ENCODE measurements around the gene MAPRE2. TPM values are rescaled to one million over a fixed set of nuclear protein-coding genes. Genes with fewer than 3 reads are reported as not detected.

MAPRE2 gene
- total RNA-seq, 1 donor from 2014 or later, result 35.4 TPM

DNA sequence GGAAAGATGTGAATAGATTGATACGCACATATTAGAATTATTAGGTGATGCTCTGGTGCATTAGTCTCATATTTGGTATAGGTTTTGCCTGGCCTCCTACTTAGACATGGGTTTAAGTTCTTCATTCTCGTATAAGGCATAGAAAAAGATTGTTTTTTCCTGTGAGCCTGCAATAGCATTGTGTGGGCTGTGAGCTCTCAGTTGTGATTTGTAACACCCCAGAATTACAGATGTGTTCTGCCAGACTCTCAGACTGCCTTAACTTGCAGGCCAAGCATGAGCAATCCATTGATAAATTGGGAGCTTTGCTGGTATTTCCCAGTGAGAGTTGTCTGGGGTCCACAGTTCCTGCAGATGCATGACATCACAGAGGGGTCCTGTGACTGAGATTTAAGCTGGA lies 95.7 kb downstream of the MAPRE2 start:
- Histone ChIP-seq H3K27me3 (no peaks in the 10 kb centered on the region), H3K36me3 (peaks cover 56% of the 10 kb centered on the region), H3K4me3 (no peak overlapping the region), H3K4me1 (no peaks in the 10 kb centered on the region), H3K9me3 (no peaks in the 10 kb centered on the region), H3K27ac (no peak overlapping the region)
- intact Hi-C loops (cut with DNase I), result no loop called here
- ATAC-seq (no peak), DNase-seq (no peak)
- TF ChIP-seq, protein P1, sequence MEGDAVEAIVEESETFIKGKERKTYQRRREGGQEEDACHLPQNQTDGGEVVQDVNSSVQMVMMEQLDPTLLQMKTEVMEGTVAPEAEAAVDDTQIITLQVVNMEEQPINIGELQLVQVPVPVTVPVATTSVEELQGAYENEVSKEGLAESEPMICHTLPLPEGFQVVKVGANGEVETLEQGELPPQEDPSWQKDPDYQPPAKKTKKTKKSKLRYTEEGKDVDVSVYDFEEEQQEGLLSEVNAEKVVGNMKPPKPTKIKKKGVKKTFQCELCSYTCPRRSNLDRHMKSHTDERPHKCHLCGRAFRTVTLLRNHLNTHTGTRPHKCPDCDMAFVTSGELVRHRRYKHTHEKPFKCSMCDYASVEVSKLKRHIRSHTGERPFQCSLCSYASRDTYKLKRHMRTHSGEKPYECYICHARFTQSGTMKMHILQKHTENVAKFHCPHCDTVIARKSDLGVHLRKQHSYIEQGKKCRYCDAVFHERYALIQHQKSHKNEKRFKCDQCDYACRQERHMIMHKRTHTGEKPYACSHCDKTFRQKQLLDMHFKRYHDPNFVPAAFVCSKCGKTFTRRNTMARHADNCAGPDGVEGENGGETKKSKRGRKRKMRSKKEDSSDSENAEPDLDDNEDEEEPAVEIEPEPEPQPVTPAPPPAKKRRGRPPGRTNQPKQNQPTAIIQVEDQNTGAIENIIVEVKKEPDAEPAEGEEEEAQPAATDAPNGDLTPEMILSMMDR (IDR thresholded peaks at IDR 0.05), result no peak

DNA sequence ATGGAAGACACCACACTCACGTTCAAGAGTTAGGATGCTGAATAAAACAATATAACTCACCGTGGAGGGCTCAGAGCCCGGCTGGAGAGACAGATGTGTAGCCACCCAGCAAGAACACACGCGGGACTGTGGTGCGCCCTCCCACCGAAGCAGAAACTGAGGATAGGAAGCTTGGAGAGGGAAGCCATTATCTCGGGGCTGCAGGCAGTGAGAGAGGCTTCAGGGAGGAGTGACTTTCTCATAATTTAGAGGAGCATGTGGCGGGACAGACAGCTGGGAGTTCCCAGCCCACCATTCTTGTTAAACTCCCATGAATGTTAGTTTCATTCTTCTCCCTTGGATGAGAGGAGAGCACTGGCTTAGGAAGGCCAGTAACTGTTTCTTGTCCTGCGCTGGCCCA lies 96.4 kb downstream of the MAPRE2 start:
- TF ChIP-seq, protein P1 (IDR thresholded peaks at IDR 0.05), result no peak
- intact Hi-C loops (cut with DNase I), result no loop called here
- H3K4me1 ChIP-seq, result no peaks in the 10 kb centered on the region
- no peak overlapping the region for H3K4me3 ChIP-seq
- ATAC-seq, result no peak
- DNase-seq, result no peak
- no peaks in the 10 kb centered on the region for H3K9me3 ChIP-seq
- H3K27me3 ChIP-seq, result no peaks in the 10 kb centered on the region
- H3K36me3 ChIP-seq, result peaks cover 48% of the 10 kb centered on the region
- no peak overlapping the region for H3K27ac ChIP-seq

DNA sequence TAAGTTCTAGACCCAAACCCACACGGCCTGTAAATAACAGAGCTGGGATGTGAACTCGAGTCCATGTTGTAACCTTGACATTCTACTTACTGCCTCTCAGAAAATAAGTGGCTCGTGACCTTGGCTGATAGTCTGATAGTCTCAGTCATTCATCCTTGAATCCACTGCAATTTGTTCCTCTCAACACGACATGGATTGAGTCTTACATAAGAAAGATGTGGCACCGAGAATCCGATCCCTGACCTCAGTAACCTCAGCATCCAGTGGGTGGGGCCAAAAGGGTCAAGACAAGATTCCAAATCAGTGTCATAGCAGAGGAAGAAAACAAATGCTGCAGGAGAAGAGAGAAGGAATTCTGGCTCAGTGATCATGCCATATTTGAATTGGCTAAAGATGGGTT lies 97.6 kb downstream of the MAPRE2 start:
- Histone ChIP-seq H3K27ac (no peak overlapping the region), H3K9me3 (no peaks in the 10 kb centered on the region), H3K36me3 (peaks cover 40% of the 10 kb centered on the region), H3K4me3 (no peak overlapping the region), H3K4me1 (no peaks in the 10 kb centered on the region), H3K27me3 (no peaks in the 10 kb centered on the region)
- ATAC-seq (no peak), DNase-seq (no peak)
- intact Hi-C loops (cut with DNase I), result no loop called here
- TF ChIP-seq, protein P1 (IDR thresholded peaks at IDR 0.05), result no peak

DNA sequence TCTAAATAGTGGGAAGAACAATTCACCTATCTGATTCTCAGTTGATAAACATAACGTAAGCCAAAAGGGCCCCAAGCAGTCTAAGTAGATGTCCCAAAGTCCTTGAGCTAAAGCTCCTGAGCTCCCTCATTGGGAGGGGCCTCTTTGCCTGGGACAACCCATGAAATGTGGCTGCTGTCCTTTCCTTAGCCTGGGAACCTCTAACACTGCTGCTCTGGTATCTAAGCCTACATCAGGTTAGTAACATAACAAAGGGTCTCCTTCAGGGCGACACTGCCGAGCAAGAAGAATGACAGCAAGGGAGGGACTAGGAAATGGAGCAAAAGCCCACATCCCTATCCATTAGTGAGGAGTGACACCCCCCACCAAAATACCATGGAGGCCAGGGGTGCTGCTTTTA lies 98.3 kb downstream of the MAPRE2 start:
- Histone ChIP-seq H3K9me3 (no peaks in the 10 kb centered on the region), H3K36me3 (peaks cover 33% of the 10 kb centered on the region), H3K4me1 (no peaks in the 10 kb centered on the region), H3K27ac (no peak overlapping the region), H3K27me3 (no peaks in the 10 kb centered on the region), H3K4me3 (no peak overlapping the region)
- intact Hi-C loops (cut with DNase I), result no loop called here
- TF ChIP-seq, protein P1 (IDR thresholded peaks at IDR 0.05), result no peak
- ATAC-seq, result no peak
- DNase-seq, result no peak

DNA sequence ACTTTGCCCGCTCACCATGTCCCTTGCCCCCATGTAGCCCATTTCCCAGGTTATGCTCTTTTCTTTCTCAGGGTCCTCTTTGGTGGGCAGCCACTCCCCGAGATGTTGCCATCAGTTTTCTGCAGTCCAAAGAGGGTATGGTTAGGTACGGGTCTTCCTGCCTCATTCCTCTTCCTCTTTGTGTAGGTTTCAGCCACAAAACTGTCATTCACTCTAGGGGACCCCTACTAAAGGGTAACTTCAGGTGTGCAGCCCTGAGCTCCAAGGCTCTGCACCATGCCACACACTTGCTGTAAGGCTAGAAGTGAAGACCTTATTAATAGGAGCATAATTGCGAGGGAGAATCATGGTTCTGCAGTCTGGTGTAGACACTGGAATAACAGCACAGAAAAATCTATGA lies 99.9 kb downstream of the MAPRE2 start:
- no peaks in the 10 kb centered on the region for H3K4me1 ChIP-seq
- TF ChIP-seq, protein P1 (IDR thresholded peaks at IDR 0.05), result no peak
- intact Hi-C loops (cut with DNase I), result loop anchor here (5.0 kb wide), 1 partner anchor 134 kb away; no protein-coding TSS in a partner anchor
- peaks cover 24% of the 10 kb centered on the region for H3K36me3 ChIP-seq
- no peak overlapping the region for H3K4me3 ChIP-seq
- no peak overlapping the region for H3K27ac ChIP-seq
- DNase-seq (no peak), ATAC-seq (no peak)
- H3K9me3 ChIP-seq, result no peaks in the 10 kb centered on the region
- no peaks in the 10 kb centered on the region for H3K27me3 ChIP-seq

Measured in upper lobe of right lung (tissue), 1 donor.